IMR-90 (cell line): Measurements from ENCODE around the gene SMAP1. TPM values are rescaled to one million over a fixed set of nuclear protein-coding genes. Genes with fewer than 3 reads are reported as not detected.

Experiments
- ATAC-seq: fragments of 200-7000 bp; cut with Tn5 transposase; 2 replicates; pipeline ENCODE4 v1.9.1; 2020; ENCODE audit warnings: low read depth, mild to moderate bottlenecking, moderate library complexity
- BruUV-seq: library from RNA; stranded (reverse); fragments of 400-500 nt; replicated peaks from 2 replicates; lab custom pipeline; 2021; lab: Mats Ljungman, UMichigan
- CTCF ChIA-PET: fragments of 300-600 bp; formaldehyde crosslinking; extraction: SDS; loops from one replicate; lab custom pipeline; 2021; ENCODE audit warnings: antibody characterized with exemption; lab: Yijun Ruan, JAX
- POLR2A ChIA-PET: fragments of 300-600 bp; sonication (Branson Sonifier 250); formaldehyde crosslinking; loops from one replicate; lab custom pipeline; 2022; ENCODE audit warnings: antibody characterized with exemption; ENCODE audit not compliant: unreplicated experiment; lab: Charles Lee
- DNase-seq: peaks from one replicate; pipeline ENCODE4 v3.0.0; 2013
- H2AFZ ChIP-seq: replicated peaks from 2 replicates; pipeline ENCODE3; 2013; ENCODE audit warnings: low read length, mild to moderate bottlenecking; ENCODE audit not compliant: poor library complexity
- H2AK5ac ChIP-seq: 2 replicates; pipeline ENCODE4 v1.6.1; 2013; ENCODE audit warnings: low read depth, low read length, inconsistent platforms
- H2AK9ac ChIP-seq: replicated peaks from 2 replicates; pipeline ENCODE3; 2013; ENCODE audit warnings: mild to moderate bottlenecking, low read depth, low read length, moderate library complexity; ENCODE audit not compliant: poor library complexity
- H2BK120ac ChIP-seq: 2 replicates; pipeline ENCODE4 v1.6.1; 2013; ENCODE audit warnings: low read depth, low read length, inconsistent platforms
- H2BK15ac ChIP-seq: 3 replicates; pipeline ENCODE4 v1.6.1; 2013; ENCODE audit warnings: low read depth, low read length, inconsistent platforms
- H2BK20ac ChIP-seq: 2 replicates; pipeline ENCODE4 v1.6.1; 2013; ENCODE audit warnings: low read depth, mild to moderate bottlenecking, inconsistent platforms, low read length, moderate library complexity
- H2BK5ac ChIP-seq: 2 replicates; pipeline ENCODE4 v1.6.1; 2013; ENCODE audit warnings: mild to moderate bottlenecking, low read depth, low read length, inconsistent platforms; ENCODE audit not compliant: poor library complexity, severe bottlenecking
- H3K14ac ChIP-seq: replicated peaks from 2 replicates; pipeline ENCODE4 v1.6.1; 2013; ENCODE audit warnings: low read depth, low read length, inconsistent platforms
- H3K18ac ChIP-seq: 2 replicates; pipeline ENCODE4 v1.6.1; 2013; ENCODE audit warnings: low read depth, low read length, control low read depth
- H3K23ac ChIP-seq: 2 replicates; pipeline ENCODE4 v1.6.1; 2013; ENCODE audit warnings: low read depth, low read length, inconsistent platforms
- H3K27ac ChIP-seq: 2 replicates; pipeline ENCODE4 v1.5.1; 2013; ENCODE audit warnings: mild to moderate bottlenecking, control low read depth, low read length; ENCODE audit not compliant: insufficient read depth
- H3K27me3 ChIP-seq: 2 replicates; pipeline ENCODE4 v1.6.1; 2013; ENCODE audit warnings: low read length; ENCODE audit not compliant: control insufficient read depth, insufficient read depth
- H3K36me3 ChIP-seq: 2 replicates; pipeline ENCODE4 v1.6.1; 2013; ENCODE audit warnings: low read length, mixed read lengths; ENCODE audit not compliant: control insufficient read depth, insufficient read depth
- H3K4ac ChIP-seq: 2 replicates; pipeline ENCODE4 v1.6.1; 2013; ENCODE audit warnings: low read depth, low read length, inconsistent platforms
- H3K4me1 ChIP-seq: 2 replicates; pipeline ENCODE4 v1.6.1; 2013; ENCODE audit warnings: low read length, mixed read lengths; ENCODE audit not compliant: control insufficient read depth, insufficient read depth
- H3K4me2 ChIP-seq: 2 replicates; pipeline ENCODE4 v1.6.1; 2013; ENCODE audit warnings: low read depth, mild to moderate bottlenecking, control low read depth, low read length, moderate library complexity
- H3K4me3 ChIP-seq: 2 replicates; pipeline ENCODE4 v1.5.1; 2013; ENCODE audit warnings: low read depth, mild to moderate bottlenecking, control low read depth, low read length, moderate library complexity; ENCODE audit not compliant: insufficient read depth
- H3K56ac ChIP-seq: 2 replicates; pipeline ENCODE4 v1.6.1; 2013; ENCODE audit warnings: low read length, inconsistent platforms; ENCODE audit not compliant: insufficient read depth; ENCODE audit errors: extremely low read depth
- H3K79me1 ChIP-seq, 2 experiments: 2 replicates each; pipeline ENCODE4 v1.6.1; 2013; ENCODE audit warnings: low read length in 2 of 2, inconsistent platforms in 1 of 2, low read depth in 1 of 2
- H3K9ac ChIP-seq: 2 replicates; pipeline ENCODE4 v1.6.1; 2013; ENCODE audit warnings: low read depth, low read length, control low read depth
- H3K9me1 ChIP-seq: 2 replicates; pipeline ENCODE4 v1.6.1; 2013; ENCODE audit warnings: low read length, inconsistent platforms; ENCODE audit not compliant: insufficient read depth
- H3K9me3 ChIP-seq: 2 replicates; pipeline ENCODE4 v1.6.1; 2013; ENCODE audit warnings: low read length; ENCODE audit not compliant: control insufficient read depth, insufficient read depth
- H4K20me1 ChIP-seq: 2 replicates; pipeline ENCODE4 v1.6.1; 2013; ENCODE audit warnings: low read length, inconsistent platforms; ENCODE audit not compliant: insufficient read depth
- H4K5ac ChIP-seq: 2 replicates; pipeline ENCODE4 v1.6.1; 2013; ENCODE audit warnings: mild to moderate bottlenecking, low read depth, low read length, control low read depth
- H4K8ac ChIP-seq, 2 experiments: 2 replicates each; pipeline ENCODE4 v1.6.1; 2013; ENCODE audit warnings: low read depth in 2 of 2, low read length in 2 of 2, control low read depth in 1 of 2, inconsistent platforms in 1 of 2
- H4K91ac ChIP-seq: 2 replicates; pipeline ENCODE4 v1.6.1; 2013; ENCODE audit warnings: low read depth, low read length, inconsistent platforms; ENCODE audit not compliant: insufficient read depth
- BHLHE40 ChIP-seq: fragments of 150-350 bp; IDR thresholded peaks from 2 replicates; pipeline ENCODE4 v1.6.1; 2016; ENCODE audit warnings: mild to moderate bottlenecking, low read depth, low read length
- CEBPB ChIP-seq: IDR thresholded peaks from 2 replicates; pipeline ENCODE4 v1.6.1; 2012; ENCODE audit warnings: low read depth, low read length, improper control_type of control experiment
- CHD1 ChIP-seq: IDR thresholded peaks from 2 replicates; pipeline ENCODE4 v1.6.1; 2012; ENCODE audit warnings: low read depth, low read length, improper control_type of control experiment
- FOS ChIP-seq: fragments of 150-350 bp; IDR thresholded peaks from 2 replicates; pipeline ENCODE4 v1.6.1; 2016; ENCODE audit warnings: low read depth, low read length
- MAFK ChIP-seq: IDR thresholded peaks from 2 replicates; pipeline ENCODE4 v1.6.1; 2012; ENCODE audit warnings: low read depth, low read length, improper control_type of control experiment
- MAZ ChIP-seq: IDR thresholded peaks from 2 replicates; pipeline ENCODE4 v1.6.1; 2012; ENCODE audit warnings: low read depth, mild to moderate bottlenecking, low read length, improper control_type of control experiment, moderate library complexity, borderline replicate concordance
- MXI1 ChIP-seq: IDR thresholded peaks from 2 replicates; pipeline ENCODE4 v1.6.1; 2012; ENCODE audit warnings: low read depth, mild to moderate bottlenecking, low read length, moderate library complexity, borderline replicate concordance
- NFE2L2 ChIP-seq: fragments of 150-350 bp; IDR thresholded peaks from 2 replicates; pipeline ENCODE4 v1.6.1; 2016; ENCODE audit warnings: low read depth, mild to moderate bottlenecking, low read length
- POLR2A ChIP-seq: IDR thresholded peaks from 2 replicates; pipeline ENCODE4 v1.6.1; 2012; ENCODE audit warnings: mild to moderate bottlenecking, low read depth, low read length
- RAD21 ChIP-seq: IDR thresholded peaks from 2 replicates; pipeline ENCODE4 v1.6.1; 2012; ENCODE audit warnings: low read length, improper control_type of control experiment
- RCOR1 ChIP-seq: IDR thresholded peaks from 2 replicates; pipeline ENCODE4 v1.6.1; 2012; ENCODE audit warnings: mild to moderate bottlenecking, low read length, improper control_type of control experiment; ENCODE audit not compliant: insufficient replicate concordance
- RFX5 ChIP-seq: IDR thresholded peaks from 2 replicates; pipeline ENCODE4 v1.8.0; 2012; ENCODE audit warnings: low read depth, mild to moderate bottlenecking, low read length, moderate library complexity
- SMC3 ChIP-seq: fragments of 150-350 bp; IDR thresholded peaks from 2 replicates; pipeline ENCODE4 v1.6.1; 2016; ENCODE audit warnings: low read depth, mild to moderate bottlenecking, antibody characterized with exemption, low read length, moderate library complexity
- dilution Hi-C: fragments of 300-500 bp; cut with HindIII; formaldehyde crosslinking; loops from one replicate; pipeline ENCODE4 v1.14.3; 2018; ENCODE audit warnings: low sequenced_read_pairs; ENCODE audit not compliant: unreplicated experiment
- in situ Hi-C: fragments of 300-500 bp; cut with MboI; formaldehyde crosslinking; loops from 3 replicates; pipeline ENCODE4 v1.14.3; 2019; ENCODE audit warnings: low sequenced_read_pairs, inconsistent platforms, mixed read lengths
- intact Hi-C: fragments of 100-400 bp; cut with micrococcal nuclease; formaldehyde crosslinking; loops from 2 replicates; pipeline ENCODE4 v1.10.0; 2022
- polyA plus RNA-seq, 3 experiments: library from polyadenylated mRNA; depleted of rRNA; stranded (reverse); fragments of >200 nt; gene quantifications; 2 replicates each; pipeline ENCODE4 v1.2.3, GENCODE V29; 2012; ENCODE audit warnings: low replicate concordance in 1 of 3
- total RNA-seq: library from RNA; depleted of rRNA; stranded (reverse); fragments of >200 nt; gene quantifications from 2 replicates; pipeline ENCODE4 v1.2.3, GENCODE V29; 2012
- TF ChIP-seq, protein P1 (sequence below): conservative IDR thresholded peaks from 2 replicates; pipeline ENCODE4 v1.5.1; 2012; ENCODE audit warnings: mild to moderate bottlenecking, low read depth, low read length, improper control_type of control experiment
- TF ChIP-seq, protein P2 (sequence below): fragments of 150-350 bp; IDR thresholded peaks from 2 replicates; pipeline ENCODE4 v1.6.1; 2016; ENCODE audit warnings: low read depth, mild to moderate bottlenecking, low read length, moderate library complexity, borderline replicate concordance
- TF ChIP-seq, protein P3 (sequence below): fragments of 150-350 bp; IDR thresholded peaks from 2 replicates; pipeline ENCODE4 v1.6.1; 2017; ENCODE audit warnings: mild to moderate bottlenecking, antibody characterized with exemption, low read length, low read depth

SMAP1 gene
- total and polyA plus RNA-seq, 2 of the 4 experiments (the other 2 are of a cell fraction), result 14.8 to 16.7 TPM

DNA sequence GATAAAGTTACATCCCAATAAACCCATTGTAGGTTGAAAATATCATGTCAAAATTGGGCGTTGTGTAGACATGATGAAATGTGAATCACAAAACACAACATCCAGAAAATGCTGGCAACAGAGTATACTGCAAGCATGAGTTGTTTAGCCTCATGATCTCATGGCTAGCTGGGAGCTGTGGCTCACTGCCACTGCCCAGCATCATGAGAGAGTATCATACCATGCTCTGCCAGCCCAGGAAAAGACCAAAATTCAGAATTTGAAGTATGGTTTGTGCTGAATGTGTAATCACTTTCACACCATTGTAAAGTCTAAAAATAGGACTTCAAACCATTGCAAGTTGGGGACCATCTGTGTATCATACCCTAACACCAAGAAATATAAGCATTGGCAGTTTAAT is 45.2 kb upstream of the SMAP1 start (continued):
- TF ChIP-seq RCOR1, result no peak
- TF ChIP-seq BHLHE40, result no peak
- no peak for TF ChIP-seq FOS
- TF ChIP-seq NFE2L2, result no peak
- TF ChIP-seq CEBPB, result no peak
- TF ChIP-seq RAD21, result no peak

- no peak overlapping the region for H4K5ac ChIP-seq
- H3K27ac ChIP-seq, result no peak overlapping the region
- no TSS peak for BruUV-seq
- no peak overlapping the region for H2AK9ac ChIP-seq
- H3K9ac ChIP-seq, result no peak overlapping the region
- H3K9me1 ChIP-seq, result no peaks in the 10 kb centered on the region
- no peak overlapping the region for H4K91ac ChIP-seq
- no peaks in the 10 kb centered on the region for H3K36me3 ChIP-seq
- H2BK120ac ChIP-seq, result no peak overlapping the region
- no peak overlapping the region for H2AK5ac ChIP-seq
- no peaks in the 10 kb centered on the region for H3K27me3 ChIP-seq
- no peak overlapping the region for H2AFZ ChIP-seq
- no peak overlapping the region for H2BK20ac ChIP-seq
- intact Hi-C loops, result no loop called here
- H3K4me2 ChIP-seq, result no peak overlapping the region
- TF ChIP-seq RFX5, result no peak
- TF ChIP-seq CHD1, result no peak
- TF ChIP-seq, protein P1, sequence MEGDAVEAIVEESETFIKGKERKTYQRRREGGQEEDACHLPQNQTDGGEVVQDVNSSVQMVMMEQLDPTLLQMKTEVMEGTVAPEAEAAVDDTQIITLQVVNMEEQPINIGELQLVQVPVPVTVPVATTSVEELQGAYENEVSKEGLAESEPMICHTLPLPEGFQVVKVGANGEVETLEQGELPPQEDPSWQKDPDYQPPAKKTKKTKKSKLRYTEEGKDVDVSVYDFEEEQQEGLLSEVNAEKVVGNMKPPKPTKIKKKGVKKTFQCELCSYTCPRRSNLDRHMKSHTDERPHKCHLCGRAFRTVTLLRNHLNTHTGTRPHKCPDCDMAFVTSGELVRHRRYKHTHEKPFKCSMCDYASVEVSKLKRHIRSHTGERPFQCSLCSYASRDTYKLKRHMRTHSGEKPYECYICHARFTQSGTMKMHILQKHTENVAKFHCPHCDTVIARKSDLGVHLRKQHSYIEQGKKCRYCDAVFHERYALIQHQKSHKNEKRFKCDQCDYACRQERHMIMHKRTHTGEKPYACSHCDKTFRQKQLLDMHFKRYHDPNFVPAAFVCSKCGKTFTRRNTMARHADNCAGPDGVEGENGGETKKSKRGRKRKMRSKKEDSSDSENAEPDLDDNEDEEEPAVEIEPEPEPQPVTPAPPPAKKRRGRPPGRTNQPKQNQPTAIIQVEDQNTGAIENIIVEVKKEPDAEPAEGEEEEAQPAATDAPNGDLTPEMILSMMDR, result no peak
- TF ChIP-seq FOS, result no peak
- TF ChIP-seq POLR2A, result no peak
- no peak for TF ChIP-seq MXI1
- TF ChIP-seq, protein P2, sequence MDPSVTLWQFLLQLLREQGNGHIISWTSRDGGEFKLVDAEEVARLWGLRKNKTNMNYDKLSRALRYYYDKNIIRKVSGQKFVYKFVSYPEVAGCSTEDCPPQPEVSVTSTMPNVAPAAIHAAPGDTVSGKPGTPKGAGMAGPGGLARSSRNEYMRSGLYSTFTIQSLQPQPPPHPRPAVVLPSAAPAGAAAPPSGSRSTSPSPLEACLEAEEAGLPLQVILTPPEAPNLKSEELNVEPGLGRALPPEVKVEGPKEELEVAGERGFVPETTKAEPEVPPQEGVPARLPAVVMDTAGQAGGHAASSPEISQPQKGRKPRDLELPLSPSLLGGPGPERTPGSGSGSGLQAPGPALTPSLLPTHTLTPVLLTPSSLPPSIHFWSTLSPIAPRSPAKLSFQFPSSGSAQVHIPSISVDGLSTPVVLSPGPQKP, result no peak
- TF ChIP-seq MAFK, result no peak
- TF ChIP-seq RCOR1, result no peak
- no peak for TF ChIP-seq MAZ
- no peak for TF ChIP-seq BHLHE40
- no peak for TF ChIP-seq NFE2L2
- no peak for TF ChIP-seq CEBPB
- TF ChIP-seq, protein P3, sequence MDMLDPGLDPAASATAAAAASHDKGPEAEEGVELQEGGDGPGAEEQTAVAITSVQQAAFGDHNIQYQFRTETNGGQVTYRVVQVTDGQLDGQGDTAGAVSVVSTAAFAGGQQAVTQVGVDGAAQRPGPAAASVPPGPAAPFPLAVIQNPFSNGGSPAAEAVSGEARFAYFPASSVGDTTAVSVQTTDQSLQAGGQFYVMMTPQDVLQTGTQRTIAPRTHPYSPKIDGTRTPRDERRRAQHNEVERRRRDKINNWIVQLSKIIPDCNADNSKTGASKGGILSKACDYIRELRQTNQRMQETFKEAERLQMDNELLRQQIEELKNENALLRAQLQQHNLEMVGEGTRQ, result no peak
- TF ChIP-seq SMC3, result no peak
- no peak for ATAC-seq
- H3K18ac ChIP-seq, result no peak overlapping the region
- no peaks in the 10 kb centered on the region for H3K4me1 ChIP-seq
- DNase-seq, result no peak
- H2BK5ac ChIP-seq, result no peak overlapping the region
- no peaks in the 10 kb centered on the region for H3K79me1 ChIP-seq
- no peak overlapping the region for H3K14ac ChIP-seq
- H4K8ac ChIP-seq, result no peak overlapping the region
- no peak overlapping the region for H3K4ac ChIP-seq
- in situ Hi-C loops, result no loop called here
- no peak overlapping the region for H2BK15ac ChIP-seq
- no peak overlapping the region for H3K23ac ChIP-seq
- H3K56ac ChIP-seq, result no peak overlapping the region
- H3K9me3 ChIP-seq, result no peaks in the 10 kb centered on the region
- no peaks in the 10 kb centered on the region for H4K20me1 ChIP-seq
- no peak overlapping the region for H3K4me3 ChIP-seq
- ChIA-PET CTCF (no interaction called here), POLR2A (no interaction called here)
- dilution Hi-C loops, result no loop called here
Observed at GRCh38 chr6:70625436-70625835, 42.2 kb upstream of the SMAP1 start.
